Nephron progenitor cell (in vitro differentiated cells): ENCODE results near the gene RAB28.

ENCODE experiments used
- DNase-seq: peaks from one replicate; pipeline ENCODE4 v3.0.0; 2021
- H3K27ac Mint-ChIP-seq: 2 replicates; pipeline ENCODE4 v1.8.0; 2021; ENCODE audit warnings: mild to moderate bottlenecking, moderate library complexity, mixed read lengths
- H3K27me3 Mint-ChIP-seq: 2 replicates; pipeline ENCODE4 v1.8.0; 2021; ENCODE audit warnings: mild to moderate bottlenecking, low read depth, mixed read lengths; ENCODE audit not compliant: poor library complexity
- H3K36me3 Mint-ChIP-seq: 2 replicates; pipeline ENCODE4 v1.8.0; 2021; ENCODE audit warnings: low read depth, mixed read lengths
- H3K4me1 Mint-ChIP-seq: 2 replicates; pipeline ENCODE4 v1.8.0; 2021; ENCODE audit warnings: mixed read lengths
- H3K4me3 Mint-ChIP-seq: 2 replicates; pipeline ENCODE4 v1.8.0; 2021; ENCODE audit warnings: mild to moderate bottlenecking, moderate library complexity, mixed read lengths
- H3K9me3 Mint-ChIP-seq: 2 replicates; pipeline ENCODE4 v1.8.0; 2021; ENCODE audit warnings: mild to moderate bottlenecking, moderate library complexity, mixed read lengths
- TF ChIP-seq, protein P1 (sequence below): fragments of 200-600 bp; sonication (generic); IDR thresholded peaks from 2 replicates; pipeline ENCODE4 v1.5.0; 2021; ENCODE audit warnings: antibody characterized with exemption

Gene RAB28

DNA sequence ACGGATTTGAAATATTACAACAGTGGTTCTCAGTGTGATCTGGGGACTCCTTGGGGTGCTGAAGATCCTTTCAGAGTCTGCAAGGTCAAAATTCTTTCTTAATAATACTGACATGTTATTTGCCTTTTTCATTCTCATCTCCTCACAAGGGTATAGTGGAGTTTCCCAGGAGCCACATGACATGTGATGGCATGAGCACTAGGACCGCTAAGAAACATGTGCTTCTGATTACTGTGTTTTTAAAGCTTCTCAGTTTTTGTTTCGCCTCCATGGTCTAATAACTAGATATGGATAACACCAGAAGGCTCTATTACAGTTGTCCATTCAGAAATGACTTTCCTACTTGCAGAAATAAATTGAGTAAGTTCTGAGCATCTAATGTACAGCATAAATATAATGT, 156.1 kb downstream of the RAB28 start:
- Mint-ChIP-seq H3K4me1 (peaks cover 7% of the 10 kb centered on the region), H3K36me3 (peaks cover 16% of the 10 kb centered on the region), H3K27me3 (no peaks in the 10 kb centered on the region), H3K9me3 (no peaks in the 10 kb centered on the region), H3K27ac (no peak overlapping the region), H3K4me3 (no peak overlapping the region)
- no peak for DNase-seq
- TF ChIP-seq, protein P1, sequence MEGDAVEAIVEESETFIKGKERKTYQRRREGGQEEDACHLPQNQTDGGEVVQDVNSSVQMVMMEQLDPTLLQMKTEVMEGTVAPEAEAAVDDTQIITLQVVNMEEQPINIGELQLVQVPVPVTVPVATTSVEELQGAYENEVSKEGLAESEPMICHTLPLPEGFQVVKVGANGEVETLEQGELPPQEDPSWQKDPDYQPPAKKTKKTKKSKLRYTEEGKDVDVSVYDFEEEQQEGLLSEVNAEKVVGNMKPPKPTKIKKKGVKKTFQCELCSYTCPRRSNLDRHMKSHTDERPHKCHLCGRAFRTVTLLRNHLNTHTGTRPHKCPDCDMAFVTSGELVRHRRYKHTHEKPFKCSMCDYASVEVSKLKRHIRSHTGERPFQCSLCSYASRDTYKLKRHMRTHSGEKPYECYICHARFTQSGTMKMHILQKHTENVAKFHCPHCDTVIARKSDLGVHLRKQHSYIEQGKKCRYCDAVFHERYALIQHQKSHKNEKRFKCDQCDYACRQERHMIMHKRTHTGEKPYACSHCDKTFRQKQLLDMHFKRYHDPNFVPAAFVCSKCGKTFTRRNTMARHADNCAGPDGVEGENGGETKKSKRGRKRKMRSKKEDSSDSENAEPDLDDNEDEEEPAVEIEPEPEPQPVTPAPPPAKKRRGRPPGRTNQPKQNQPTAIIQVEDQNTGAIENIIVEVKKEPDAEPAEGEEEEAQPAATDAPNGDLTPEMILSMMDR = no peak

DNA sequence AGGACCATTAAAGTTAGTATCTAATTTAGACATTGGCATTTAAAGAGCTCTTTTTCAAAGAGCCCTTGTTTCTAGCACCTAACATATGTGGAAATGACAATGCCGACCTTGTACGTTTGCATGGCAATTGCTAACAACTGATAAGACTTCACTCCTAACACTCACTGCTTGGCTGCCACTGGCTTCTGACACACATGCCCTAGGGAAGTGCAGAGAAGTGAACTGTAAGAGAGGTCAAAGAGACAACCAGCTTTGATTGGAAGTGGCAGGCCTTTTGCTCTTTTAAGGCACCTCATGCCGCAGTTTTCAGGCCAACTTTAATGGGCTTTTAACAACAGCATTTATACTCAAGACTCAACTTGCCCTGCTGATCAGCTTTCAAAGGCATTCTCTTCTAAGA, 158.4 kb downstream of the RAB28 start:
- no peak overlapping the region for H3K4me3 Mint-ChIP-seq
- no peak for DNase-seq
- H3K4me1 Mint-ChIP-seq = peaks cover 7% of the 10 kb centered on the region
- TF ChIP-seq, protein P1 = no peak
- no peaks in the 10 kb centered on the region for H3K27me3 Mint-ChIP-seq
- H3K36me3 Mint-ChIP-seq = peaks cover 27% of the 10 kb centered on the region
- no peaks in the 10 kb centered on the region for H3K9me3 Mint-ChIP-seq
- H3K27ac Mint-ChIP-seq = peak overlapping the region; percentile 88

DNA sequence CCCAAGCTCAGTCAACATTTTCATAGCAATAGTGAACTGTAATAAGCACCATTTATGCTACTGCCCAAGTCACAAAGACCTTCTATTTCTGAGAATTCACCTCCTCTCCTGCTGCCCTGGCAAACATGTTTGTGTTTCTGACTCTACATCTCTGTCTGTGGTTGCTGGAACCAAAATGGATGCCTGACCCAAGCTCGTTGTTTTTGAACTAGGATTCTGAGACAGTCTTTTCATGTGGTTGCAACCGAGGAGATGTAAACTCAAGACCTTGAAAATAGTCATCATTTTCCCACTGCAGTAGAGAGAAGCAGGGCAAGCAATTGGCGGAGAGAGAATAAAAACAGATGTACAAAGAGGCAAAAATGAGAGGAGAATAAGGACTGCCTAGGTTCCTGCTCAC, 160.2 kb downstream of the RAB28 start:
- Mint-ChIP-seq H3K4me3 (no peak overlapping the region), H3K27me3 (no peaks in the 10 kb centered on the region), H3K36me3 (peaks cover 26% of the 10 kb centered on the region), H3K27ac (no peak overlapping the region), H3K9me3 (no peaks in the 10 kb centered on the region), H3K4me1 (peaks cover 7% of the 10 kb centered on the region)
- TF ChIP-seq, protein P1 = no peak
- DNase-seq = no peak

DNA sequence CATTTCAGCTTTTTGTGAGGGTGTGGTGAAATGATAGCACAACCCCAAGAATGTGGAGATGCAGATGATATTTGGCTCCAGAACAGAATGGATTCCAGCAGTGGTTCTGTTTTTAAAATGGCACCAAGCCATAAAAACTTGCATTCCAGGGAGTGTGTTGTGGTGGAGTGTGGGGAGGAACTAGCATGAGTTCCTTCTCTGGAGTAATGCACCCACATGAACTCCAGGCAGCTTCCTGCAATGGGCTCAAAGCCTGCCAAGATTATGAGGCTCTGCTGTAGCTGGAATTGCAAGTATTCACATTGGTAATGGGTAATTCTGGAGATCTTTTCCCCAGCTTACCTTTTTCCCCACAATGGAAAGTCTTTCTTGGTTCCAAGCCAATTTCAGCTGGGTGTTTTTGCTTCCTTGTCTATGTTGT, 161.4 kb downstream of the RAB28 start:
- no peak for DNase-seq
- H3K4me3 Mint-ChIP-seq = no peak overlapping the region

More for the DNA sequence above, 161.4 kb downstream of the RAB28 start:
- peaks cover 20% of the 10 kb centered on the region for H3K36me3 Mint-ChIP-seq
- H3K27ac Mint-ChIP-seq = no peak overlapping the region
- no peaks in the 10 kb centered on the region for H3K27me3 Mint-ChIP-seq
- TF ChIP-seq, protein P1 = no peak
- H3K9me3 Mint-ChIP-seq = no peaks in the 10 kb centered on the region
- H3K4me1 Mint-ChIP-seq = peaks cover 7% of the 10 kb centered on the region
